Measurements from ENCODE around the gene RAPGEF1. TPM values are rescaled to one million over a fixed set of nuclear protein-coding genes. Genes with fewer than 3 reads are reported as not detected.

RAPGEF1 gene
- total and polyA plus RNA-seq, 9 of the 15 experiments (the other 6 are each of a cell fraction or from before 2014, with no cell fraction given) = 0.06 to 44.1 (median 19.9) TPM

- TF ChIP-seq ZBTB5 (IDR thresholded peaks at IDR 0.05) = no peak
- TF ChIP-seq CCAR2 (IDR thresholded peaks at IDR 0.05; ENCODE audit: low read depth, low read length) = no peak
- no peak for TF ChIP-seq ELF4 (CRISPR knock-in tag; IDR thresholded peaks at IDR 0.05)
These were observed 97.3 kb downstream of the RAPGEF1 start (continued) for GRCh38 chr9:131642496-131643083.

- peaks cover 2 to 5% of the 10 kb centered on the region in 2 experiments; a peak in 4 of 5 replicates for H3K4me1 ChIP-seq (replicated peaks in 1 of 2; ENCODE audit: control insufficient read depth in 2 of 2, insufficient read depth in 2 of 2, low read length in 2 of 2)
- H3K9ac ChIP-seq (ENCODE audit: insufficient read depth in 1 of 2, low read depth in 2 of 2, low read length in 2 of 2) = 0 out of 4 replicates have a peak overlapping the region, but pooled peaks of 1 of the 2 experiments have one; percentile 48
- H3K27ac ChIP-seq (ENCODE audit: extremely low read depth, low read depth, low read length) = no peak overlapping the region
- no peak for DNase-seq (ENCODE audit: extremely low read depth in 1 of 4, low spot score in 3 of 4)
- in situ Hi-C loops (cut with MboI) = no loop called here
- H3K9me1 ChIP-seq (ENCODE audit: control insufficient read depth, insufficient read depth, low read length) = no peaks in the 10 kb centered on the region
- no peak for FAIRE-seq
- no peaks in the 10 kb centered on the region for H3K27me3 ChIP-seq (ENCODE audit: control insufficient read depth in 2 of 2, insufficient read depth in 2 of 2, low read length in 2 of 2)
- no TSS peak for BruUV-seq (replicated peaks)
- H3K79me2 ChIP-seq (ENCODE audit: control insufficient read depth, insufficient read depth, low read length) = no peaks in the 10 kb centered on the region
- POLR2A ChIA-PET = interaction anchor here (0.8 to 1.7 kb wide), 2 partner anchors 11 to 23 kb away, joined by 4 read pairs; no protein-coding TSS in a partner anchor
- CTCF ChIA-PET (ENCODE audit: low intra/inter-chr PET ratio) = no interaction called here
- H3K36me3 ChIP-seq (ENCODE audit: control insufficient read depth, insufficient read depth, low read length) = peaks cover 13% of the 10 kb centered on the region; the same call in 2 of the 3 replicates
- H4K20me1 ChIP-seq (replicated peaks; ENCODE audit: control insufficient read depth, insufficient read depth, low read length) = no peaks in the 10 kb centered on the region
- H3K4me3 ChIP-seq = no peak overlapping the region
- no peaks in the 10 kb centered on the region for H3K9me3 ChIP-seq (replicated peaks; ENCODE audit: control insufficient read depth, insufficient read depth, low read depth, low read length)
- no peak overlapping the region for H3K4me2 ChIP-seq (ENCODE audit: insufficient read depth, low read length)
- 89% methylated on average over 18 of the region's 18 CpGs for WGBS (ENCODE audit: insufficient coverage, low coverage, missing lambda C conversion rate)
- intact Hi-C loops (cut with micrococcal nuclease) = no loop called here
- ATAC-seq = no peak
- H2AFZ ChIP-seq (ENCODE audit: low read depth, low read length) = no peak overlapping the region
- no peak for TF ChIP-seq PHB (CRISPR knock-in tag; IDR thresholded peaks at IDR 0.05)
- TF ChIP-seq PML (IDR thresholded peaks at IDR 0.05; ENCODE audit: low read length) = no peak
- no peak for TF ChIP-seq ZNF780A (CRISPR knock-in tag; IDR thresholded peaks at IDR 0.05)
- TF ChIP-seq WHSC1 (IDR thresholded peaks at IDR 0.05; ENCODE audit: low read length) = no peak
- no peak for TF ChIP-seq MCM7 (IDR thresholded peaks at IDR 0.05)
- no peak for TF ChIP-seq SNAPC5 (CRISPR knock-in tag; IDR thresholded peaks at IDR 0.05)
- no peak for TF ChIP-seq CHD4 (IDR thresholded peaks at IDR 0.05; ENCODE audit: insufficient read depth, insufficient replicate concordance, low read depth, low read length, poor library complexity, severe bottlenecking)
- TF ChIP-seq PREB (CRISPR knock-in tag; IDR thresholded peaks at IDR 0.05) = no peak
- TF ChIP-seq MLLT1 (IDR thresholded peaks at IDR 0.05) = no peak
- TF ChIP-seq ZKSCAN8 (CRISPR knock-in tag; IDR thresholded peaks at IDR 0.05) = no peak
These were observed 98.0 kb downstream of the RAPGEF1 start for GRCh38 chr9:131641618-131642495.
